Left lung (tissue), 10 donors: Measurements from ENCODE around the gene HPS1. TPM values are rescaled to one million over a fixed set of nuclear protein-coding genes. Genes with fewer than 3 reads are reported as not detected.
A peak's percentile ranks its signal among the peaks of the same experiment; 100 is the strongest.

Experiments
- ATAC-seq: fragments of 200-7000 bp; cut with Tn5 transposase; one replicate; pipeline ENCODE4 v1.9.1; 2020; ENCODE audit warnings: moderate library complexity
- DNase-seq, 4 donors: peaks; one replicate each; pipeline ENCODE4 v3.0.0-alpha.2; 2013 to 2020
- H3K27ac ChIP-seq, 2 donors: fragments of 200-600 bp; sonication (generic) in 1 of 2; one replicate each; pipeline versions ENCODE4 v1.5.0 to v1.8.0; 2020 to 2021
- H3K27me3 ChIP-seq, 2 donors: fragments of 200-600 bp; sonication (generic) in 1 of 2; one replicate each; pipeline versions ENCODE4 v1.5.0 to v1.8.0; 2020 to 2021
- H3K36me3 ChIP-seq, 2 donors: fragments of 200-600 bp; sonication (generic) in 1 of 2; one replicate each; pipeline versions ENCODE4 v1.5.0 to v1.8.0; 2020 to 2021
- H3K4me1 ChIP-seq, 2 donors: fragments of 200-600 bp; one replicate each; pipeline ENCODE4 v1.8.0; 2021
- H3K4me3 ChIP-seq, 2 donors: fragments of 200-600 bp; sonication (generic) in 1 of 2; one replicate each; pipeline versions ENCODE4 v1.5.0 to v1.8.0; 2020 to 2021; ENCODE audit warnings: mild to moderate bottlenecking in 1 of 2
- H3K9me3 ChIP-seq, 2 donors: fragments of 200-600 bp; sonication (generic) in 1 of 2; one replicate each; pipeline versions ENCODE4 v1.5.0 to v1.8.0; 2020 to 2021
- CTCF ChIP-seq, 2 donors: fragments of 200-600 bp; sonication (generic) in 1 of 2; IDR thresholded peaks; one replicate each; pipeline versions ENCODE4 v1.5.0 to v1.8.0; 2021; ENCODE audit warnings: antibody characterized with exemption in 2 of 2
- intact Hi-C, 2 donors: fragments of 100-400 bp; cut with DNase I; formaldehyde crosslinking; loops; one replicate each; pipeline versions ENCODE4 v1.11.2 to v1.14.2; 2022
- polyA plus RNA-seq, 6 donors: library from polyadenylated mRNA; unstranded; fragments of 120-200 nt; gene quantifications; one replicate each; pipeline ENCODE4 v1.2.1, GENCODE V29; 2013; ENCODE audit not compliant: insufficient read length in 6 of 6
- total RNA-seq, 2 donors: library from RNA; stranded (reverse); fragmentation: NEBNext Ultra II Directional; extraction: Animal tissue kit (Norgen Biotek cat#: 25700); gene quantifications; one replicate each; pipeline ENCODE4 v1.2.1, GENCODE V29; 2021
- donor health status: DM: no; HTN: yes; CAD: no.
- donor health status: DM: no; HTN: no; CAD: no.

Gene HPS1
- total and polyA plus RNA-seq, 8 donors = 32.1 to 95.0 (median 36.8) TPM

- H3K4me3 ChIP-seq = no peak overlapping the region
- no peak for TF ChIP-seq CTCF (IDR thresholded peaks at IDR 0.05)
- no peaks in the 10 kb centered on the region for H3K4me1 ChIP-seq
- H3K36me3 ChIP-seq = peaks cover 0 to 96% of the 10 kb centered on the region in 2 donors
- H3K27ac ChIP-seq = no peak overlapping the region
- intact Hi-C loops = no loop called here
- no peaks in the 10 kb centered on the region for H3K27me3 ChIP-seq
- ATAC-seq (no peak), DNase-seq (no peak)
- no peaks in the 10 kb centered on the region for H3K9me3 ChIP-seq
Measured at GRCh38 chr10:98423691-98424120, 23.0 kb downstream of the HPS1 start.

- DNase-seq (no peak), ATAC-seq (no peak)
- Histone ChIP-seq H3K36me3 (peaks cover 0 to 96% of the 10 kb centered on the region in 2 donors), H3K27me3 (no peaks in the 10 kb centered on the region), H3K4me1 (no peaks in the 10 kb centered on the region), H3K9me3 (no peaks in the 10 kb centered on the region), H3K4me3 (no peak overlapping the region), H3K27ac (no peak overlapping the region)
- intact Hi-C loops = no loop called here
- no peak for TF ChIP-seq CTCF (IDR thresholded peaks at IDR 0.05)
Measured at GRCh38 chr10:98422182-98422581, 24.6 kb downstream of the HPS1 start.

GRCh38 chr10:98420786-98421185 lies 25.9 kb downstream of the HPS1 start:
- ATAC-seq (no peak), DNase-seq (no peak)
- H3K27me3 ChIP-seq = no peaks in the 10 kb centered on the region
- H3K36me3 ChIP-seq = peaks cover 0 to 93% of the 10 kb centered on the region in 2 donors
- no peak overlapping the region for H3K4me3 ChIP-seq
- intact Hi-C loops = no loop called here
- no peak overlapping the region for H3K27ac ChIP-seq
- H3K4me1 ChIP-seq = peaks cover under 1 to 1% of the 10 kb centered on the region in 2 donors
- no peaks in the 10 kb centered on the region for H3K9me3 ChIP-seq
- TF ChIP-seq CTCF (IDR thresholded peaks at IDR 0.05) = no peak

GRCh38 chr10:98419469-98420261 lies 27.1 kb downstream of the HPS1 start:
- ATAC-seq (no peak), DNase-seq (no peak)
- intact Hi-C loops = no loop called here
- no peak for TF ChIP-seq CTCF (IDR thresholded peaks at IDR 0.05)
- Histone ChIP-seq H3K4me3 (no peak overlapping the region), H3K9me3 (no peaks in the 10 kb centered on the region), H3K4me1 (peaks cover 11 to 12% of the 10 kb centered on the region in 2 donors), H3K27ac (no peak overlapping the region), H3K27me3 (no peaks in the 10 kb centered on the region), H3K36me3 (peaks cover 0 to 82% of the 10 kb centered on the region in 2 donors)

- ATAC-seq (peak; percentile 29), DNase-seq (peak in 2 of 4 donors; percentile 7 to 53)
- Histone ChIP-seq H3K4me3 (no peak overlapping the region), H3K9me3 (no peaks in the 10 kb centered on the region), H3K27ac (no peak overlapping the region), H3K4me1 (peaks cover 11 to 19% of the 10 kb centered on the region in 2 donors), H3K27me3 (no peaks in the 10 kb centered on the region), H3K36me3 (peaks cover 0 to 74% of the 10 kb centered on the region in 2 donors)
- no peak for TF ChIP-seq CTCF (IDR thresholded peaks at IDR 0.05)
- intact Hi-C loops = no loop called here
Measured at GRCh38 chr10:98418665-98419468, 27.9 kb downstream of the HPS1 start.
